Tracheal epithelial cell (primary cell): Measurements from ENCODE around the gene OR5AL1. TPM values are rescaled to one million over a fixed set of nuclear protein-coding genes. Genes with fewer than 3 reads are reported as not detected.

Source experiments
- total RNA-seq: library from RNA; depleted of rRNA; stranded (reverse); fragments of >200 nt; gene quantifications from 2 replicates; pipeline ENCODE4 v1.2.1, GENCODE V29; 2014

Gene OR5AL1
- total RNA-seq, result not detected in 2 replicates

GRCh38 chr11:56412396-56412795 lies at the start of gene OR5AL1:
Gene OR5AL1 (plus strand): TSS chr11:56412696.

GRCh38 chr11:56375324-56375723 lies 37.2 kb upstream of the OR5AL1 start, which contains the start of gene OR8U1:
Gene OR8U1 (plus strand): TSS chr11:56375624. CDS start chr11:56375624, 0 bp downstream.

Other genes with a start within 250 kb of the OR5AL1 start
- not detected in 2 replicates for gene OR5J2, start 236.1 kb upstream of the OR5AL1 start, total RNA-seq
- gene OR5T2, start 178.4 kb upstream of the OR5AL1 start, total RNA-seq, result not detected in 2 replicates
- gene OR5T3, start 160.4 kb upstream of the OR5AL1 start, total RNA-seq, result not detected in 2 replicates
- gene OR5T1, start 138.5 kb upstream of the OR5AL1 start, total RNA-seq, result not detected in 2 replicates
- gene OR8H1, start 120.4 kb upstream of the OR5AL1 start, total RNA-seq, result not detected in 2 replicates
- not detected in 2 replicates for gene OR8K3, start 97.6 kb upstream of the OR5AL1 start, total RNA-seq
- gene OR8K1, start 66.7 kb upstream of the OR5AL1 start, total RNA-seq, result not detected in 2 replicates
- gene OR8J1, start 58.4 kb upstream of the OR5AL1 start, total RNA-seq, result not detected in 2 replicates
- not detected in 2 replicates for gene OR8U1, start 37.1 kb upstream of the OR5AL1 start, total RNA-seq
- gene OR5M3, start 60.7 kb downstream of the OR5AL1 start, total RNA-seq, result not detected in 2 replicates
- not detected in 2 replicates for gene OR5M8, start 78.7 kb downstream of the OR5AL1 start, total RNA-seq
- not detected in 2 replicates for gene OR5M11, start 130.6 kb downstream of the OR5AL1 start, total RNA-seq
- not detected in 2 replicates for gene OR5M10, start 165.0 kb downstream of the OR5AL1 start, total RNA-seq
- not detected in 2 replicates for gene OR5M1, start 202.2 kb downstream of the OR5AL1 start, total RNA-seq
- gene OR5AP2, start 229.7 kb downstream of the OR5AL1 start, total RNA-seq, result not detected in 2 replicates